Right lobe of liver (tissue), 6 donors: ENCODE data around the gene ASF1B. TPM values are rescaled to one million over a fixed set of nuclear protein-coding genes. Genes with fewer than 3 reads are reported as not detected.

ENCODE experiments used
- ATAC-seq, 4 donors: fragments of 200-7000 bp; cut with Tn5 transposase; one replicate each; pipeline ENCODE4 v1.9.1; 2020; ENCODE audit warnings: mild to moderate bottlenecking in 4 of 4, moderate library complexity in 4 of 4
- DNase-seq, 3 donors: peaks; one replicate each; pipeline ENCODE4 v3.0.0-alpha.2; 2020
- H3K27ac ChIP-seq, 3 donors: fragments of 200-600 bp; one replicate each; pipeline ENCODE4 v1.8.0; 2022
- H3K27me3 ChIP-seq, 2 donors: fragments of 200-600 bp; one replicate each; pipeline ENCODE4 v1.8.0; 2022
- H3K36me3 ChIP-seq, 4 donors: fragments of 200-600 bp; sonication (generic) in 1 of 4; one replicate each; pipeline versions ENCODE4 v1.5.1 to v1.8.0; 2017 to 2022; ENCODE audit warnings: control low read depth in 1 of 4
- H3K4me1 ChIP-seq, 4 donors: fragments of 200-600 bp; sonication (generic) in 1 of 4; one replicate each; pipeline versions ENCODE4 v1.5.1 to v1.8.0; 2017 to 2022; ENCODE audit warnings: control low read depth in 1 of 4
- H3K4me3 ChIP-seq, 3 donors: fragments of 200-600 bp; one replicate each; pipeline ENCODE4 v1.8.0; 2022
- H3K9me3 ChIP-seq, 4 donors: fragments of 200-600 bp; sonication (generic) in 1 of 4; one replicate each; pipeline versions ENCODE4 v1.5.1 to v1.8.0; 2017 to 2022; ENCODE audit warnings: control low read depth in 1 of 4
- POLR2A ChIP-seq: fragments of 450-650 bp; IDR thresholded peaks from one replicate; pipeline ENCODE4 v1.6.1; 2017; ENCODE audit warnings: antibody characterized with exemption, mild to moderate bottlenecking
- whole genome bisulfite sequencing: methylation state at CpG from one replicate; pipeline ENCODE4 v1.1.6; 2018; ENCODE audit warnings: low coverage, low lambda C conversion rate; ENCODE audit not compliant: insufficient coverage; ENCODE audit errors: missing lambda C conversion rate; 5-methylcytosine and 5-hydroxymethylcytosine counted together
- intact Hi-C, 2 donors: fragments of 100-400 bp; cut with DNase I; formaldehyde crosslinking; loops; one replicate each; pipeline versions ENCODE4 v1.11.2 to v1.14.1; 2022
- total RNA-seq, 6 experiments: library from RNA; depleted of rRNA in 2 of 6; stranded (reverse); fragments of >200 nt in 2 of 6; fragmentation: NEBNext Ultra II Directional in 3 of 6; extraction: Animal tissue kit (Norgen Biotek cat#: 25700) in 3 of 6; gene quantifications; one replicate each; pipeline versions ENCODE4 v1.1.0 to v1.2.4, GENCODE V29; 2016 to 2023
- TF ChIP-seq, protein P1 (sequence below), 4 donors: fragments of 200-600 bp in 3 of 4; fragments of 450-650 bp in 1 of 4; IDR thresholded peaks; one replicate each; pipeline versions ENCODE4 v1.5.1 to v1.8.0; 2016 to 2022; ENCODE audit warnings: antibody characterized with exemption in 4 of 4, mild to moderate bottlenecking in 2 of 4
- donor health status: DM: no; HTN: yes; CAD: no.
- donor health status: DM: no; HTN: no; CAD: no.
- donor health status: DM: no; HTN: no; CAD: no.
- donor health status: DM: no; HTN: yes; CAD: no.
- donor health status: DM: no; HTN: yes; CAD: no.

ASF1B gene
- total RNA-seq, 6 experiments from 2014 or later: 0.24 to 5.3 (median 0.61) TPM

DNA sequence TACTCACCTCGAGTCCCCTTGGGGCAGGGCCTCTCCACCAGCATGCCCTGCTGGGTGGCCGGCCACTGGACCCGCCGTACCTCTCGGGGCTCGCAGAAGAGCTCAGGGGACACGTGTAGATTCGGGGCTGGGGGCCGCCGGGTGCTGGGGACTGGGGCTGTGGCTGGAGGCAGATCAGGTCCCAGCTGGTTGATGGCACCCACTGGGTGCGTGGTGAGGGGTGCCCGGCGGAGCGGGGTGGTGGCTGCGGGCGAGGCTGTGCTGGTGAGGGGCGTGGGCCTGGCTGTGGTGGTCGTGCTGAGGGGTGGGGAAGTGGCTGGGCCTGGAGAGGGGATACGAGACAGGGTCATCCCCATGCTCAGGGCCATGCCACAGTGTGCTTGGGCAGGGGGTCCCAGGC is 24.9 kb upstream of the ASF1B start:
- no peak overlapping the region for H3K27ac ChIP-seq
- no peaks in the 10 kb centered on the region for H3K4me1 ChIP-seq
- no peaks in the 10 kb centered on the region for H3K36me3 ChIP-seq
- intact Hi-C loops: no loop called here
- no peaks in the 10 kb centered on the region for H3K27me3 ChIP-seq
- H3K9me3 ChIP-seq: no peaks in the 10 kb centered on the region
- no CpG with 5 or more reads among the region's 19 CpGs for WGBS
- TF ChIP-seq, protein P1, sequence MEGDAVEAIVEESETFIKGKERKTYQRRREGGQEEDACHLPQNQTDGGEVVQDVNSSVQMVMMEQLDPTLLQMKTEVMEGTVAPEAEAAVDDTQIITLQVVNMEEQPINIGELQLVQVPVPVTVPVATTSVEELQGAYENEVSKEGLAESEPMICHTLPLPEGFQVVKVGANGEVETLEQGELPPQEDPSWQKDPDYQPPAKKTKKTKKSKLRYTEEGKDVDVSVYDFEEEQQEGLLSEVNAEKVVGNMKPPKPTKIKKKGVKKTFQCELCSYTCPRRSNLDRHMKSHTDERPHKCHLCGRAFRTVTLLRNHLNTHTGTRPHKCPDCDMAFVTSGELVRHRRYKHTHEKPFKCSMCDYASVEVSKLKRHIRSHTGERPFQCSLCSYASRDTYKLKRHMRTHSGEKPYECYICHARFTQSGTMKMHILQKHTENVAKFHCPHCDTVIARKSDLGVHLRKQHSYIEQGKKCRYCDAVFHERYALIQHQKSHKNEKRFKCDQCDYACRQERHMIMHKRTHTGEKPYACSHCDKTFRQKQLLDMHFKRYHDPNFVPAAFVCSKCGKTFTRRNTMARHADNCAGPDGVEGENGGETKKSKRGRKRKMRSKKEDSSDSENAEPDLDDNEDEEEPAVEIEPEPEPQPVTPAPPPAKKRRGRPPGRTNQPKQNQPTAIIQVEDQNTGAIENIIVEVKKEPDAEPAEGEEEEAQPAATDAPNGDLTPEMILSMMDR (IDR thresholded peaks at IDR 0.05): no peak
- no peak for TF ChIP-seq POLR2A
- H3K4me3 ChIP-seq: no peak overlapping the region
- DNase-seq (no peak), ATAC-seq (no peak)

DNA sequence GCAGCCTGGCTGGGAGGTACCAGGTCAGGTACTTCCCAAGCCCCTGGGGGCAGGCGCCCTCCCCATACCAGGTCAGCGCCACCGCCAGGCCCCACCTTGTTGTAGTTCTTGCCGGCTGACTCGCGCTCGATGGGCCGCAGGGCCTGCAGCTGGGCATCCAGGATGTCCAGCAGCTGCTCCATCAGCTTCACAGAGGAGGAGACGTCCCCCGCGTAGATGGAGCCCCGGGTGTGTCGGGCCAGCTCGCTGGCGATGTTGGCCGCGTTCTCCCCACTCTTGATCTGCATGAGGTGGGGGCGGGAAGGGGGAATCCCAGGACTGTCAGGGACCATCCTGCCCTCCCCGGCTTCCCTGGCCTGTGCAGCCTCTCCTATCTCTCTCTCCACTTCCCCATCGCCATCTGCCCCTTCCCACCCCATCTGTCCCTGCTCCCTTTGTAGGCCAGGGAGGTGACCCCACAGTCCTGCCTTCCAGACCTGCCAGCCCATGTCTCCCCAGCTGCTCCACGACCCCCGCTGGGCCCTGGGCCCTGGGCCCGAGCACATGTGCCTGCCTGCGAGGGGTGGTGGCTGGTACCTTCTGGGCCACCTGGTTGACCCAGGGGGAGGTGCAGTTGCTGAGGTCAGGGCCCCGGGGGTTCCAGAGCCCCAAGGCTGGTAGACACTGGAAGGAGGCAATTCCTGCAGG is 23.8 kb upstream of the ASF1B start:
- H3K27ac ChIP-seq: no peak overlapping the region
- intact Hi-C loops: no loop called here
- no peaks in the 10 kb centered on the region for H3K9me3 ChIP-seq
- no peak overlapping the region for H3K4me3 ChIP-seq
- H3K36me3 ChIP-seq: peaks cover 0 to 4% (median 0%) of the 10 kb centered on the region in 4 donors
- no peak for ATAC-seq
- no peak for TF ChIP-seq POLR2A
- TF ChIP-seq, protein P1 (IDR thresholded peaks at IDR 0.05): no peak
- 82% methylated on average over 8 of the region's 25 CpGs for WGBS
- no peak for DNase-seq
- H3K4me1 ChIP-seq: no peaks in the 10 kb centered on the region
- H3K27me3 ChIP-seq: no peaks in the 10 kb centered on the region

- Histone ChIP-seq H3K27me3 (no peaks in the 10 kb centered on the region), H3K9me3 (no peaks in the 10 kb centered on the region), H3K4me3 (no peak overlapping the region), H3K27ac (no peak overlapping the region), H3K4me1 (no peaks in the 10 kb centered on the region), H3K36me3 (peaks cover 0 to 5% (median 0%) of the 10 kb centered on the region in 4 donors)
- 70% methylated on average over 4 of the region's 12 CpGs for WGBS
- ATAC-seq (no peak), DNase-seq (no peak)
- TF ChIP-seq, protein P1 (IDR thresholded peaks at IDR 0.05): no peak
- no peak for TF ChIP-seq POLR2A
- intact Hi-C loops: no loop called here
Measured at GRCh38 chr19:14159059-14159458, 22.7 kb upstream of the ASF1B start.

DNA sequence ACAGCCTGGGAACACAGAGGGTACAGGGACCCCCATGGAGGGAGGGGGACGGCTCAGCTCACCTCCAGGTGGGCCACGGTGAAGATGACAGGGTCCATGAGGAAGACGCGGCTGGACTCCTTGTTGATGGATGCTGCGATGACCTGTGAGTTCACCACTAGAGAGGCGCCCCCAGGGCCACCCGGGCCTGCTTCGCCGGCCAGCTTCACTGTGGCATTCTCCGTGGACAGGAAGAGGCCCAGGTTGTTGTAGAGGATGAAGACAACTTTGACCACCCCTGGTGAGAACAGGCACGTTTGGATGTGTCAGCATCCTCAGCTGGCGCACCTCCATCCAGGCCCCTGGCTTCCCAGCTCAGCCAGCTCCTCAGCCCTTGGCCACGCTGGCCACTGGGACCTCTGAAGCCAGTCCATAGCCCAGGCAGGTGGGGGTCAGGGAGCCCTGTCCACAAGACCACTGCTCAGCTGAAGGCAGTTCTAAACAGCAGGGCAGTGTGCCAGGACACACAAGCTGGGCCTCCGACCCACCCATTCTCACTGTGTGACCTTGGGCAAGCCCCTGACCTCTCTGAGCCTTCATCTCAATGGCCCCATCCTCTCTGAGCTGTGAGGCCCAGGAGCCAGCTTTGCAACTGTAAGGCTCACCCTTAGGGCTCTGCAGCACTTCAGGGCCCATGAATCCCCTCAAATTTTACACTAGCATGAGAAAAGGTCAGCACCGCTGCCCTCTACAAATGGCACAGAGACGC is 22.1 kb upstream of the ASF1B start:
- no peak for TF ChIP-seq POLR2A
- TF ChIP-seq, protein P1 (IDR thresholded peaks at IDR 0.05): no peak
- H3K27ac ChIP-seq: no peak overlapping the region
- H3K36me3 ChIP-seq: peaks cover 0 to 5% (median 0%) of the 10 kb centered on the region in 4 donors
- ATAC-seq (no peak), DNase-seq (no peak)
- no peaks in the 10 kb centered on the region for H3K9me3 ChIP-seq
- intact Hi-C loops: no loop called here
- no peaks in the 10 kb centered on the region for H3K4me1 ChIP-seq
- no peak overlapping the region for H3K4me3 ChIP-seq
- WGBS: 96% methylated on average over 9 of the region's 16 CpGs
- no peaks in the 10 kb centered on the region for H3K27me3 ChIP-seq
